HepG2 (cell line): ENCODE data around the gene BTBD3. TPM values are rescaled to one million over a fixed set of nuclear protein-coding genes. Genes with fewer than 3 reads are reported as not detected.

Experiments used
- ATAC-seq: fragments of 200-7000 bp; cut with Tn5 transposase; 3 replicates; pipeline ENCODE4 v1.9.1; 2020; ENCODE audit warnings: mild to moderate bottlenecking, moderate library complexity
- BruUV-seq: library from RNA; stranded (reverse); fragments of 400-500 nt; replicated peaks from 2 replicates; lab custom pipeline; 2021; lab: Mats Ljungman, UMichigan
- CTCF ChIA-PET: fragments of 300-600 bp; formaldehyde crosslinking; extraction: SDS; loops from one replicate; lab custom pipeline; 2021; ENCODE audit warnings: low total read pairs, inconsistent platforms, low intra/inter-chr PET ratio; lab: Yijun Ruan, JAX
- POLR2A ChIA-PET: fragments of 350-600 bp; sonication (Branson Sonifier 250); formaldehyde crosslinking; loops from one replicate; lab custom pipeline; 2020; ENCODE audit warnings: antibody characterized with exemption, inconsistent platforms; lab: Yijun Ruan, JAX
- DNase-seq: peaks from one replicate; pipeline ENCODE4 v3.0.0-alpha.2; 2015; ENCODE audit warnings: low spot score
- FAIRE-seq: peaks from 3 replicates; lab custom pipeline; 2011; peaks lifted over from hg19 to GRCh38; lab: Jason Lieb, UNC
- H2AFZ ChIP-seq: one replicate; pipeline ENCODE4 v1.6.1; 2011; ENCODE audit warnings: low read length, inconsistent platforms
- H3K27ac ChIP-seq: fragments of 300-600 bp; 3 replicates; pipeline ENCODE4 v1.8.0; 2011; ENCODE audit warnings: mixed run types, mild to moderate bottlenecking, mixed read lengths, low read length, inconsistent platforms; ENCODE audit not compliant: insufficient read depth; ENCODE audit errors: extremely low read length
- H3K27me3 ChIP-seq, 2 experiments: fragments of 200-600 bp in 1 of 2; 2 replicates in 1 of 2; 3 replicates in 1 of 2; pipeline versions ENCODE4 v1.6.0 to v1.8.0; 2011; ENCODE audit warnings: low read length in 2 of 2, mild to moderate bottlenecking in 2 of 2, moderate library complexity in 2 of 2, inconsistent platforms in 1 of 2; ENCODE audit not compliant: insufficient read depth in 2 of 2, control insufficient read depth in 1 of 2
- H3K36me3 ChIP-seq, 2 experiments: fragments of 200-600 bp in 1 of 2; replicated peaks in 1 of 2; 2 replicates in 1 of 2; 3 replicates in 1 of 2; pipeline versions ENCODE4 v1.5.1 to v1.8.0; 2011; ENCODE audit warnings: low read length in 2 of 2, inconsistent platforms in 1 of 2; ENCODE audit not compliant: insufficient read depth in 2 of 2, control insufficient read depth in 1 of 2
- H3K4me1 ChIP-seq: 2 replicates; pipeline ENCODE4 v1.5.1; 2012; ENCODE audit warnings: low read length, inconsistent platforms; ENCODE audit not compliant: insufficient read depth
- H3K4me2 ChIP-seq: 2 replicates; pipeline ENCODE4 v1.6.0; 2011; ENCODE audit warnings: low read depth, low read length, inconsistent platforms
- H3K4me3 ChIP-seq, 3 experiments: fragments of 200-600 bp in 1 of 3; sonication (generic), shearing (Covaris generic) in 1 of 3; replicated peaks in 1 of 3; 2 replicates each; pipeline ENCODE4 v1.5.1; 2011 to 2016; ENCODE audit warnings: low read length in 3 of 3, inconsistent platforms in 2 of 3, low read depth in 2 of 3, mild to moderate bottlenecking in 2 of 3, control low read depth in 1 of 3, mixed read lengths in 1 of 3; ENCODE audit not compliant: insufficient read depth in 1 of 3
- H3K79me2 ChIP-seq: one replicate; pipeline ENCODE4 v1.6.1; 2011; ENCODE audit warnings: low read length, inconsistent platforms; ENCODE audit not compliant: insufficient read depth
- H3K9ac ChIP-seq: 2 replicates; pipeline ENCODE4 v1.6.0; 2011; ENCODE audit warnings: mild to moderate bottlenecking, low read depth, low read length, inconsistent platforms; ENCODE audit not compliant: insufficient read depth
- H3K9me3 ChIP-seq: 2 replicates; pipeline ENCODE4 v1.5.1; 2012; ENCODE audit warnings: mild to moderate bottlenecking, low read length
- H4K20me1 ChIP-seq: 2 replicates; pipeline ENCODE4 v1.6.0; 2011; ENCODE audit warnings: inconsistent platforms, mild to moderate bottlenecking, low read length, moderate library complexity; ENCODE audit not compliant: insufficient read depth
- FOXA3 ChIP-seq: IDR thresholded peaks from 2 replicates; pipeline ENCODE4 v1.6.1; 2016; ENCODE audit warnings: missing genetic modification reagents, missing compliant biosample characterization
- HINFP ChIP-seq: sonication (generic); formaldehyde crosslinking; IDR thresholded peaks from 2 replicates; pipeline ENCODE4 v1.4.0; 2020; ENCODE audit warnings: low read depth, mild to moderate bottlenecking, missing genetic modification reagents
- IRF1 ChIP-seq: sonication (generic); formaldehyde crosslinking; IDR thresholded peaks from 2 replicates; pipeline ENCODE4 v1.4.0; 2020; ENCODE audit warnings: low read depth, mild to moderate bottlenecking, missing genetic modification reagents
- NFYB ChIP-seq: sonication (generic); formaldehyde crosslinking; IDR thresholded peaks from 2 replicates; pipeline ENCODE4 v1.4.0; 2020; ENCODE audit warnings: missing genetic modification reagents
- NONO ChIP-seq, 2 experiments: fragments of 450-650 bp in 1 of 2; sonication (generic) in 1 of 2; formaldehyde crosslinking in 1 of 2; IDR thresholded peaks in 1 of 2; conservative IDR thresholded peaks in 1 of 2; 2 replicates each; pipeline versions ENCODE4 v1.6.1 to v1.8.0; 2017 to 2022; ENCODE audit warnings: mild to moderate bottlenecking in 1 of 2, missing genetic modification reagents in 1 of 2, moderate library complexity in 1 of 2
- ONECUT2 ChIP-seq: sonication (generic); formaldehyde crosslinking; IDR thresholded peaks from 2 replicates; pipeline ENCODE4 v1.4.0; 2020; ENCODE audit warnings: missing genetic modification reagents
- RNF219 ChIP-seq: sonication (generic); formaldehyde crosslinking; IDR thresholded peaks from 2 replicates; pipeline ENCODE4 v1.5.0; 2020; ENCODE audit warnings: mild to moderate bottlenecking, missing genetic modification reagents
- SMAD1 ChIP-seq: sonication (generic); formaldehyde crosslinking; IDR thresholded peaks from 2 replicates; pipeline ENCODE4 v1.4.0; 2020; ENCODE audit warnings: missing genetic modification reagents, low read depth, mild to moderate bottlenecking, borderline replicate concordance
- SNAPC5 ChIP-seq: sonication (generic); formaldehyde crosslinking; IDR thresholded peaks from 2 replicates; pipeline ENCODE4 v1.8.1; 2023; ENCODE audit warnings: mild to moderate bottlenecking, missing genetic modification reagents, borderline replicate concordance
- SUZ12 ChIP-seq: fragments of 150-350 bp; IDR thresholded peaks from 2 replicates; pipeline ENCODE4 v1.6.1; 2014; ENCODE audit warnings: low read depth, low read length
- TIGD3 ChIP-seq: sonication (generic); formaldehyde crosslinking; IDR thresholded peaks from 2 replicates; pipeline ENCODE4 v1.5.1; 2020; ENCODE audit warnings: mild to moderate bottlenecking, missing genetic modification reagents, borderline replicate concordance
- ZBED4 ChIP-seq: sonication (generic); formaldehyde crosslinking; IDR thresholded peaks from 2 replicates; pipeline ENCODE4 v1.4.0; 2020; ENCODE audit warnings: missing genetic modification reagents, borderline replicate concordance
- ZNF709 ChIP-seq: sonication (generic); formaldehyde crosslinking; IDR thresholded peaks from 2 replicates; pipeline ENCODE4 v1.5.0; 2020; ENCODE audit warnings: mild to moderate bottlenecking, missing genetic modification reagents
- ZNF776 ChIP-seq: sonication (generic); formaldehyde crosslinking; IDR thresholded peaks from 2 replicates; pipeline ENCODE4 v1.4.0; 2020; ENCODE audit warnings: mild to moderate bottlenecking, missing genetic modification reagents
- WGBS: methylation state at CpG from one replicate; pipeline ENCODE4 v1.1.6; 2017; ENCODE audit warnings: low lambda C conversion rate; 5-methylcytosine and 5-hydroxymethylcytosine counted together
- in situ Hi-C: cut with HindIII; loops from 2 replicates; pipeline ENCODE4 v1.10.0; 2017; ENCODE audit warnings: low pct_unique_long_range_greater_than_20kb; ENCODE audit not compliant: extremely low pct_ligation_motif_present
- intact Hi-C: fragments of 100-400 bp; cut with micrococcal nuclease; formaldehyde crosslinking; loops from one replicate; pipeline ENCODE4 v1.10.0; 2022; ENCODE audit not compliant: unreplicated experiment
- polyA plus RNA-seq, 8 experiments: library from polyadenylated mRNA; depleted of rRNA in 3 of 8; stranded (reverse) in 7 of 8; unstranded in 1 of 8; fragments of >200 nt; fragmentation: Illumina TruSeq in 4 of 8; extraction: Trizol in 4 of 8; gene quantifications; 2 replicates each; pipeline versions ENCODE4 v1.2.1 to v1.2.3, GENCODE V29; 2011 to 2016; ENCODE audit warnings: low read depth in 4 of 8, missing spikeins in 1 of 8, mixed read lengths in 1 of 8; ENCODE audit not compliant: insufficient read depth in 1 of 8
- total RNA-seq, 5 experiments: library from RNA; depleted of rRNA; stranded (reverse); fragments of >200 nt; fragmentation: Illumina TruSeq; extraction: Trizol; gene quantifications; 2 replicates each; pipeline ENCODE4 v1.2.3, GENCODE V29; 2016; ENCODE audit warnings: low read depth in 1 of 5

Gene BTBD3
- total and polyA plus RNA-seq, 2 of the 13 experiments (the other 11 are each of a cell fraction or from before 2014, with no cell fraction given), result 32.2 to 41.8 TPM

GRCh38 chr20:11929947-11930346 is 12.3 kb downstream of the BTBD3 start:
- CTCF ChIA-PET, result no interaction called here
- no peak overlapping the region for H2AFZ ChIP-seq
- H4K20me1 ChIP-seq, result no peaks in the 10 kb centered on the region
- no peak for ATAC-seq
- no peak overlapping the region for H3K4me3 ChIP-seq
- no TSS peak for BruUV-seq
- intact Hi-C loops (no loop called here), in situ Hi-C loops (no loop called here)
- H3K4me2 ChIP-seq, result no peak overlapping the region
- peak; percentile 30 for FAIRE-seq
- WGBS, result 92% methylated on average over 3 of the region's 3 CpGs
- POLR2A ChIA-PET, result no interaction called here
- H3K9ac ChIP-seq, result no peak overlapping the region
- H3K36me3 ChIP-seq, result peaks cover 2 to 18% of the 10 kb centered on the region in 2 experiments; a peak in 4 of 5 replicates
- no peaks in the 10 kb centered on the region for H3K27me3 ChIP-seq
- no peak for TF ChIP-seq FOXA3 (CRISPR knock-in tag)
- no peak for TF ChIP-seq ZNF776 (CRISPR knock-in tag)
- TF ChIP-seq TIGD3 (CRISPR knock-in tag), result no peak
- TF ChIP-seq ONECUT2 (CRISPR knock-in tag), result no peak
- no peak for TF ChIP-seq NONO (IDR thresholded peaks at IDR 0.05)
- TF ChIP-seq NONO (CRISPR knock-in tag; conservative IDR thresholded peaks at IDR 0.05), result no peak
- TF ChIP-seq NFYB (CRISPR knock-in tag), result no peak
- no peak for TF ChIP-seq SMAD1 (CRISPR knock-in tag)
- TF ChIP-seq SNAPC5, result no peak
- TF ChIP-seq ZNF709 (CRISPR knock-in tag), result no peak
- TF ChIP-seq ZBED4 (CRISPR knock-in tag), result no peak
- no peak for TF ChIP-seq IRF1 (CRISPR knock-in tag)
- TF ChIP-seq HINFP (CRISPR knock-in tag), result no peak
- TF ChIP-seq SUZ12, result no peak
- no peak for TF ChIP-seq RNF219
- H3K27ac ChIP-seq, result no peak overlapping the region
- no peaks in the 10 kb centered on the region for H3K79me2 ChIP-seq
- H3K4me1 ChIP-seq, result no peaks in the 10 kb centered on the region
- DNase-seq, result no peak
- H3K9me3 ChIP-seq, result no peaks in the 10 kb centered on the region
